ENCODE results near the gene TTI1. TPM values are rescaled to one million over a fixed set of nuclear protein-coding genes. Genes with fewer than 3 reads are reported as not detected.

TTI1 gene
- total and polyA plus RNA-seq, 2 of the 13 experiments (the other 11 are each of a cell fraction or from before 2014, with no cell fraction given): 22.9 to 39.8 TPM

- no peak for TF ChIP-seq RNF219 (CRISPR knock-in tag; IDR thresholded peaks at IDR 0.05)
- TF ChIP-seq THAP7 (CRISPR knock-in tag; IDR thresholded peaks at IDR 0.05): no peak
- TF ChIP-seq PAWR (CRISPR knock-in tag; IDR thresholded peaks at IDR 0.05; ENCODE audit: borderline replicate concordance): no peak
- TF ChIP-seq REXO4 (CRISPR knock-in tag; IDR thresholded peaks at IDR 0.05; ENCODE audit: borderline replicate concordance): no peak
- TF ChIP-seq ZBTB4 (CRISPR knock-in tag; IDR thresholded peaks at IDR 0.05; ENCODE audit: borderline replicate concordance): no peak
- TF ChIP-seq ZIK1 (CRISPR knock-in tag; IDR thresholded peaks at IDR 0.05; ENCODE audit: borderline replicate concordance, low read depth): no peak
- TF ChIP-seq ZNF670 (CRISPR knock-in tag; IDR thresholded peaks at IDR 0.05; ENCODE audit: borderline replicate concordance): no peak
- no peak for TF ChIP-seq ATF1 (CRISPR knock-in tag; IDR thresholded peaks at IDR 0.05)
- no peak for TF ChIP-seq DBP (CRISPR knock-in tag; IDR thresholded peaks at IDR 0.05; ENCODE audit: not compliant biosample characterization)
- no peak for TF ChIP-seq EP300 (IDR thresholded peaks at IDR 0.05; ENCODE audit: low read depth in 2 of 2, low read length in 2 of 2)
- TF ChIP-seq EP300 (CRISPR knock-in tag; IDR thresholded peaks at IDR 0.05; ENCODE audit: borderline replicate concordance): no peak
- no peak for TF ChIP-seq HNRNPL (IDR thresholded peaks at IDR 0.05; ENCODE audit: low read depth, low read length)
- no peak for TF ChIP-seq DDIT3 (CRISPR knock-in tag; IDR thresholded peaks at IDR 0.05)
- TF ChIP-seq TBP (CRISPR knock-in tag; IDR thresholded peaks at IDR 0.05): no peak
- no peak for TF ChIP-seq FOXP4 (CRISPR knock-in tag; IDR thresholded peaks at IDR 0.05)
- no peak for TF ChIP-seq ZNF513 (CRISPR knock-in tag; conservative IDR thresholded peaks at IDR 0.05)
- no peak for TF ChIP-seq BHLHE40 (IDR thresholded peaks at IDR 0.05; ENCODE audit: low read length)
Measured at GRCh38 chr20:38032585-38033329, 499 bp downstream of the TTI1 start (continued).

Data from HepG2 (cell line).